Endothelial cell of umbilical vein (primary cell): Measurements from ENCODE around the gene BPHL. TPM values are rescaled to one million over a fixed set of nuclear protein-coding genes. Genes with fewer than 3 reads are reported as not detected.

Source experiments
- BruUV-seq: library from RNA; stranded (reverse); fragments of 400-500 nt; replicated peaks from 2 replicates; lab custom pipeline; 2021; lab: Mats Ljungman, UMichigan
- CTCF ChIA-PET: fragments of 300-600, 350-600 bp; sonication (Branson Sonifier 250); formaldehyde crosslinking; loops from one replicate; lab custom pipeline; 2021; ENCODE audit warnings: antibody characterized with exemption, inconsistent platforms; lab: Charles Lee
- POLR2A ChIA-PET: fragments of 300-600, 350-600 bp; sonication (Branson Sonifier 250); formaldehyde crosslinking; loops from one replicate; lab custom pipeline; 2021; ENCODE audit warnings: antibody characterized with exemption, inconsistent platforms; lab: Charles Lee
- DNase-seq: peaks from one replicate; pipeline ENCODE4 v3.0.0-alpha.2; 2011; ENCODE audit warnings: low read depth, low spot score
- FAIRE-seq: peaks from 2 replicates; lab custom pipeline; 2011; peaks lifted over from hg19 to GRCh38; lab: Jason Lieb, UNC
- H2AFZ ChIP-seq: 2 replicates; pipeline ENCODE4 v1.6.0; 2012; ENCODE audit warnings: low read depth, low read length, control low read depth, inconsistent platforms
- H3K27ac ChIP-seq: 2 replicates; pipeline ENCODE4 v1.5.1; 2011; ENCODE audit warnings: low read depth, mild to moderate bottlenecking, control low read depth, low read length, moderate library complexity; ENCODE audit not compliant: insufficient read depth
- H3K27me3 ChIP-seq, 2 experiments: 2 replicates each; pipeline versions ENCODE4 v1.6.0 to v1.6.1; 2011; ENCODE audit warnings: low read length in 2 of 2, mixed read lengths in 1 of 2; ENCODE audit not compliant: control insufficient read depth in 2 of 2, insufficient read depth in 2 of 2
- H3K36me3 ChIP-seq, 2 experiments: 2 replicates in 1 of 2; 3 replicates in 1 of 2; pipeline ENCODE4 v1.5.1; 2011; ENCODE audit warnings: low read length in 2 of 2, mild to moderate bottlenecking in 1 of 2, moderate library complexity in 1 of 2; ENCODE audit not compliant: control insufficient read depth in 2 of 2, insufficient read depth in 2 of 2; ENCODE audit errors: extremely low read depth in 1 of 2
- H3K4me1 ChIP-seq: 3 replicates; pipeline ENCODE4 v1.5.1; 2011; ENCODE audit warnings: mild to moderate bottlenecking, low read length; ENCODE audit not compliant: control insufficient read depth, insufficient read depth; ENCODE audit errors: extremely low read depth
- H3K4me2 ChIP-seq: 2 replicates; pipeline ENCODE4 v1.6.1; 2011; ENCODE audit warnings: low read length, control low read depth, mixed read lengths; ENCODE audit not compliant: insufficient read depth
- H3K4me3 ChIP-seq, 3 experiments: fragments of 200-600 bp in 1 of 3; sonication (generic), shearing (Covaris generic) in 1 of 3; replicated peaks in 1 of 3; 2 replicates each; pipeline ENCODE4 v1.5.1; 2011 to 2016; ENCODE audit warnings: control low read depth in 3 of 3, low read length in 3 of 3, mild to moderate bottlenecking in 2 of 3, inconsistent platforms in 1 of 3, low read depth in 1 of 3, moderate library complexity in 1 of 3; ENCODE audit not compliant: insufficient read depth in 1 of 3
- H3K79me2 ChIP-seq: 2 replicates; pipeline ENCODE4 v1.6.0; 2012; ENCODE audit warnings: low read length, inconsistent platforms; ENCODE audit not compliant: control insufficient read depth, insufficient read depth
- H3K9ac ChIP-seq: replicated peaks from 2 replicates; pipeline ENCODE3; 2011; ENCODE audit warnings: low read length, control low read depth; ENCODE audit not compliant: insufficient read depth; ENCODE audit errors: extremely low read depth
- H3K9me1 ChIP-seq: replicated peaks from 3 replicates; pipeline ENCODE4 v1.6.0; 2011; ENCODE audit warnings: mild to moderate bottlenecking, low read length; ENCODE audit not compliant: control insufficient read depth, insufficient read depth; ENCODE audit errors: extremely low read depth
- H3K9me3 ChIP-seq: replicated peaks from 2 replicates; pipeline ENCODE4 v1.5.1; 2012; ENCODE audit warnings: low read length, inconsistent platforms; ENCODE audit not compliant: control insufficient read depth, insufficient read depth
- H4K20me1 ChIP-seq: replicated peaks from 2 replicates; pipeline ENCODE3; 2011; ENCODE audit warnings: mild to moderate bottlenecking, low read length; ENCODE audit not compliant: control insufficient read depth, insufficient read depth; ENCODE audit errors: extremely low read depth
- CTCF ChIP-seq, 2 donors: IDR thresholded peaks; 1 replicate in 1 of 2; 2 replicates in 1 of 2; pipeline ENCODE4 v1.5.1; 2011; ENCODE audit warnings: low read length in 2 of 2, mild to moderate bottlenecking in 2 of 2, moderate library complexity in 2 of 2, control low read depth in 1 of 2, inconsistent platforms in 1 of 2, low read depth in 1 of 2; ENCODE audit not compliant: insufficient read depth in 1 of 2; ENCODE audit errors: extremely low read depth in 1 of 2
- FOS ChIP-seq: IDR thresholded peaks from 2 replicates; pipeline ENCODE4 v1.6.1; 2011; ENCODE audit warnings: mild to moderate bottlenecking, low read length, moderate library complexity, borderline replicate concordance; ENCODE audit not compliant: insufficient read depth
- GATA2 ChIP-seq: IDR thresholded peaks from 2 replicates; pipeline ENCODE4 v1.7.0; 2011; ENCODE audit warnings: low read depth, mild to moderate bottlenecking, moderate library complexity, mixed read lengths, low read length; ENCODE audit not compliant: insufficient read length, insufficient read depth
- JUN ChIP-seq: IDR thresholded peaks from 2 replicates; pipeline ENCODE4 v1.6.1; 2011; ENCODE audit warnings: borderline replicate concordance, low read depth; ENCODE audit not compliant: insufficient read length, insufficient read depth
- MAX ChIP-seq: IDR thresholded peaks from 2 replicates; pipeline ENCODE4 v1.6.1; 2011; ENCODE audit not compliant: insufficient read depth, insufficient read length
- MYC ChIP-seq: IDR thresholded peaks from one replicate; pipeline ENCODE4 v1.6.1; 2011; ENCODE audit warnings: mild to moderate bottlenecking, low read depth, low read length
- POLR2A ChIP-seq: IDR thresholded peaks from 2 replicates; pipeline ENCODE4 v1.6.1; 2012; ENCODE audit warnings: low read depth, mild to moderate bottlenecking, control low read depth, low read length
- dilution Hi-C: fragments of 300-500 bp; cut with MboI; formaldehyde crosslinking; loops from one replicate; pipeline ENCODE4 v1.15.0; 2019; ENCODE audit warnings: low sequenced_read_pairs; ENCODE audit not compliant: extremely low pct_ligation_motif_present
- intact Hi-C: fragments of 100-400 bp; cut with micrococcal nuclease; formaldehyde crosslinking; loops from one replicate; pipeline ENCODE4 v1.10.0; 2022
- polyA plus RNA-seq, 4 experiments: library from polyadenylated mRNA; depleted of rRNA in 3 of 4; stranded (reverse) in 3 of 4; unstranded in 1 of 4; fragments of >200 nt; gene quantifications; 2 replicates each; pipeline versions ENCODE4 v1.2.1 to v1.2.3, GENCODE V29; 2011 to 2012; ENCODE audit warnings: missing spikeins in 1 of 4
- total RNA-seq: library from RNA; stranded (reverse); gene quantifications from 2 replicates; pipeline ENCODE4 v1.2.3, GENCODE V29; 2021

Gene BPHL
- total and polyA plus RNA-seq, 2 donors (not counting 3 experiments of a cell fraction or from before 2014, with no cell fraction given) = 12.3 to 14.8 TPM

GRCh38 chr6:3128356-3129108 lies 10.0 kb downstream of the BPHL start:
- Histone ChIP-seq H3K79me2 (no peaks in the 10 kb centered on the region), H3K9ac (no peak overlapping the region), H3K4me2 (no peak overlapping the region), H3K4me1 (no peaks in the 10 kb centered on the region), H3K36me3 (no peaks in the 10 kb centered on the region), H3K27me3 (no peaks in the 10 kb centered on the region), H3K4me3 (no peak overlapping the region), H3K27ac (no peak overlapping the region), H2AFZ (no peak overlapping the region), H3K9me3 (no peaks in the 10 kb centered on the region), H3K9me1 (no peaks in the 10 kb centered on the region), H4K20me1 (no peaks in the 10 kb centered on the region)
- DNase-seq (no peak), FAIRE-seq (no peak)
- intact Hi-C loops = no loop called here
- no TSS peak for BruUV-seq
- ChIA-PET POLR2A (no interaction called here), CTCF (interaction anchor here (0.7 to 7.4 kb wide), 3 partner anchors 29 to 122 kb away, joined by 3 to 121 read pairs (median 9); partner anchors contain the start of gene TUBB2A)
- TF ChIP-seq MYC (no peak), GATA2 (no peak), CTCF (IDR thresholded peaks at IDR 0.05; ENCODE audit: extremely low read depth in 1 of 2, insufficient read depth in 1 of 2, low read depth in 1 of 2, low read length in 2 of 2) (no peak), JUN (no peak), MAX (no peak), FOS (no peak), POLR2A (no peak)
- dilution Hi-C loops = no loop called here
